ENCODE data around the gene TPPP2. TPM values are rescaled to one million over a fixed set of nuclear protein-coding genes. Genes with fewer than 3 reads are reported as not detected.
"Not testable (repeated sequence)": the region's sequence is repeated elsewhere in the genome, so short reads cannot be mapped to it uniquely, and the experiment has no call there.

TPPP2 gene
- total RNA-seq, 1 donor from 2014 or later: not detected

- H3K4me1 Mint-ChIP-seq (ENCODE audit: low read depth): no peaks in the 10 kb centered on the region
- H3K4me3 Mint-ChIP-seq (ENCODE audit: low read depth): no peak overlapping the region
- H3K9me3 Mint-ChIP-seq: no peaks in the 10 kb centered on the region
- no peak overlapping the region for H3K27ac Mint-ChIP-seq
- H3K27me3 Mint-ChIP-seq (ENCODE audit: low read depth): peaks cover 24% of the 10 kb centered on the region
- H3K36me3 Mint-ChIP-seq (ENCODE audit: low read depth): no peaks in the 10 kb centered on the region
- DNase-seq (ENCODE audit: low spot score): no peak
- intact Hi-C loops (cut with micrococcal nuclease): no loop called here
Measured at GRCh38 chr14:21033133-21033698, 3.2 kb downstream of the TPPP2 start.

DNA sequence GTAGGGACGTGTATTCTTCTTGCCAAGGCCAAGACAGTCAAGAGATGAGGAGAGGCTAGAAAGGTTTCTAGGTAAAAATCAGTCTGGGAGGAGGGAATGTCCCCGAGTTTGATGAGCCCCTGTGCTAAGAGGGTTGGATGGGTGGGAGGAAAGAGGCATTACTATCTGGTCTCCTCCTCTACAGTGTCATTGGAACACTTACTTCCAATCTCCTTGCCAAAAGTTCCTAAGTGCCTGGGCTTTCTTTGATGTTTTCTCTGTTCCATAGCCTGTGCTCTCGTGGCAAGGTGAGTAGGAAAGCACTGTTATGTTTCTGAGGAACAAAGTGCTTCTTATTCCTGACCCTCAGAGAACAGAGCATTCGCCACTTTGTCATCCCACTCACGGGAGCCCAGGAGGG is 4.7 kb downstream of the TPPP2 start, which contains the start of gene RNASE13:
Gene RNASE13 (minus strand): TSS at position 101 of the 400 bp plus-strand sequence. CDS start 519 bp downstream, outside the sequence.
- DNase-seq (ENCODE audit: low spot score): no peak
- Mint-ChIP-seq H3K4me1 (ENCODE audit: low read depth) (no peaks in the 10 kb centered on the region), H3K4me3 (ENCODE audit: low read depth) (no peak within 1 kb of the TSS), H3K27ac (no peak within 1 kb of the TSS), H3K9me3 (no peaks in the 10 kb centered on the region), H3K27me3 (ENCODE audit: low read depth) (peaks cover 24% of the 10 kb centered on the region), H3K36me3 (ENCODE audit: low read depth) (no peaks in the 10 kb centered on the region)
- intact Hi-C loops (cut with micrococcal nuclease): no loop called here

GRCh38 chr14:21036751-21037150 is 6.7 kb downstream of the TPPP2 start:
- Mint-ChIP-seq H3K27ac (no peak overlapping the region), H3K36me3 (ENCODE audit: low read depth) (no peaks in the 10 kb centered on the region), H3K4me3 (ENCODE audit: low read depth) (no peak overlapping the region), H3K9me3 (no peaks in the 10 kb centered on the region), H3K4me1 (ENCODE audit: low read depth) (no peaks in the 10 kb centered on the region), H3K27me3 (ENCODE audit: low read depth) (peaks cover 21% of the 10 kb centered on the region)
- no peak for DNase-seq (ENCODE audit: low spot score)
- intact Hi-C loops (cut with micrococcal nuclease): no loop called here

- no peak for DNase-seq (ENCODE audit: low spot score)
- Mint-ChIP-seq H3K9me3 (no peaks in the 10 kb centered on the region), H3K4me1 (ENCODE audit: low read depth) (no peaks in the 10 kb centered on the region), H3K27me3 (ENCODE audit: low read depth) (peaks cover 19% of the 10 kb centered on the region), H3K27ac (no peak overlapping the region), H3K36me3 (ENCODE audit: low read depth) (no peaks in the 10 kb centered on the region), H3K4me3 (ENCODE audit: low read depth) (no peak overlapping the region)
- intact Hi-C loops (cut with micrococcal nuclease): no loop called here
Measured at GRCh38 chr14:21037156-21037555, 7.1 kb downstream of the TPPP2 start.

- intact Hi-C loops (cut with micrococcal nuclease): no loop called here
- Mint-ChIP-seq H3K4me1 (ENCODE audit: low read depth) (no peaks in the 10 kb centered on the region), H3K4me3 (ENCODE audit: low read depth) (no peak overlapping the region), H3K36me3 (ENCODE audit: low read depth) (no peaks in the 10 kb centered on the region), H3K27ac (no peak overlapping the region), H3K9me3 (no peaks in the 10 kb centered on the region), H3K27me3 (ENCODE audit: low read depth) (peaks cover 16% of the 10 kb centered on the region)
- DNase-seq (ENCODE audit: low spot score): no peak
Measured at GRCh38 chr14:21038441-21039422, 8.7 kb downstream of the TPPP2 start.

GRCh38 chr14:21039585-21040369 is 9.8 kb downstream of the TPPP2 start:
- Mint-ChIP-seq H3K27me3 (ENCODE audit: low read depth) (peaks cover 20% of the 10 kb centered on the region), H3K36me3 (ENCODE audit: low read depth) (no peaks in the 10 kb centered on the region), H3K4me1 (ENCODE audit: low read depth) (peaks cover 2% of the 10 kb centered on the region), H3K27ac (no peak overlapping the region), H3K9me3 (no peaks in the 10 kb centered on the region), H3K4me3 (ENCODE audit: low read depth) (no peak overlapping the region)
- intact Hi-C loops (cut with micrococcal nuclease): loop anchor here (1.0 kb wide), 1 partner anchor 25 kb away; no protein-coding TSS in a partner anchor
- no peak for DNase-seq (ENCODE audit: low spot score)

DNA sequence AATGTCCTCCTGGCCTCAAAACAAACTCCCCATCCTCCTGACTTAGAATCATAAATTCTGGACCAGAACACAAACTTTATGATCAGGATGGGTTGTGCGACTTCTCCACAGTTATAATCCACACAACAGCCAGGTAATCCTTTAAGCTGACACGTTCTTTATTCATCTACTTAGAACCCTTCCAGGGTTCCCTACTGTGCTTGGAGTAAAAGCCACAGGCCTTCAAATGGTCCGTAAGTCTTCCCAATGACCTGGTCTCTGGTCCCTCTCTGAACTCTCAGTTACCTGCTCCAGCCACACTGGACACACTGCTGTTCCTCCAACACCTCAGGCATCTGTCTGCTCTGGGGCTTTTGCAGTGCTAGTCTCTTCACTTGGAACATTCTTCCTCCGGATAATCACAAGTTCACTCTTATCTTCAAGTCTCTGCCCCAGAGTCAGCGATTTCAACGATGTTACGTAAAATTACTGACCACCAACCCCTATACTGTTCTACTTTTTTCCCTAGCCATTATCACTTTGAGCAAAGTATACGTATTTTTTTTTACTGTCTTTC is 10.4 kb downstream of the TPPP2 start:
- H3K27me3 Mint-ChIP-seq (ENCODE audit: low read depth): peaks cover 27% of the 10 kb centered on the region
- no peak overlapping the region for H3K27ac Mint-ChIP-seq
- no peak overlapping the region for H3K4me3 Mint-ChIP-seq (ENCODE audit: low read depth)
- H3K9me3 Mint-ChIP-seq: no peaks in the 10 kb centered on the region
- peaks cover 2% of the 10 kb centered on the region for H3K4me1 Mint-ChIP-seq (ENCODE audit: low read depth)
- intact Hi-C loops (cut with micrococcal nuclease): loop anchor here (1.0 kb wide), 1 partner anchor 26 kb away; no protein-coding TSS in a partner anchor
- no peak for DNase-seq (ENCODE audit: low spot score)
- no peaks in the 10 kb centered on the region for H3K36me3 Mint-ChIP-seq (ENCODE audit: low read depth)

GRCh38 chr14:21040941-21041340 is 10.9 kb downstream of the TPPP2 start:
- not testable (repeated sequence) for H3K36me3 Mint-ChIP-seq (ENCODE audit: low read depth); H3K9me3 Mint-ChIP-seq; H3K27ac Mint-ChIP-seq; H3K4me1 Mint-ChIP-seq (ENCODE audit: low read depth); DNase-seq (ENCODE audit: low spot score); H3K4me3 Mint-ChIP-seq (ENCODE audit: low read depth)
- intact Hi-C loops (cut with micrococcal nuclease): loop anchor here (1.0 kb wide), 1 partner anchor 27 kb away; no protein-coding TSS in a partner anchor
- H3K27me3 Mint-ChIP-seq (ENCODE audit: low read depth): peaks cover 30% of the 10 kb centered on the region

DNA sequence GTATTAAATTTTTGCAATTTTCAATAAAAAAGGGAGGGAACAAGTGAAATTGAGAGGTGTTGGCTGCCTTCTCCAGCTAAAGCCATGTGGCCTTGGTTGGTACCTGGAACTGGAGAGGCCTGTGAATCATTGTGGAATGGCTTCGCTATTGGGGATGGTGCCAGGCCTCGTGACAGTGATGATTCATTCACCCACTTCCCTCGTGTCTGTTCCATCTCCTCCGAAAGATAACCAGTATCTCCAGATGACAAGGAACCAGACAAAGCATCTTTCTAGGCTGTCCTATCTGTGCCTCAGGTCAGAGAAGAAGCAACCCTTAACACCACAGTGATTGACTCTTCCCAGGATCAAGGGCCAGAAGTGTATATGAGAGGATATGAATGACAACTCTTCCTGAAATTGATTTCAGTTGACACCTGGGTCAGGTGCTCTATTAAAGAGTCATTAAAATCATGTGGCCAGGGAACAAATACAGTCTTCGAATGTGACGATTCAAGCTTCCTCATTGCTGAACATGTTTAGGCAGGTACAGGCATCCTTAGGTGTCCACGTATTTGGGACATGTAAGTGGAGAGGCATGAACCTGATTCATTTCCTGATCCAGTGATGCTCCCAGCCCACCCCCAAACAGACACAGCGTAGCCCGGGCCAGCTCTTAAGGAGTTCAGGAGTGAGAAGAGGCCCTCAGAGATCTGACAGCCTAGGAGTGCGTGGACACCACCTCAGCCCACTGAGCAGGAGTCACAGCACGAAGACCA is 11.8 kb downstream of the TPPP2 start, which contains the start of gene RNASE7:
Gene RNASE7 (plus strand): TSS at position 687 of the 758 bp plus-strand sequence. CDS start 631 bp downstream, outside the sequence.
- DNase-seq (ENCODE audit: low spot score): no peak
- H3K27ac Mint-ChIP-seq: no peak within 1 kb of the TSS
- H3K4me1 Mint-ChIP-seq (ENCODE audit: low read depth): peaks cover 2% of the 10 kb centered on the region
- intact Hi-C loops (cut with micrococcal nuclease): no loop called here
- peaks cover 28% of the 10 kb centered on the region for H3K27me3 Mint-ChIP-seq (ENCODE audit: low read depth)
- no peak within 1 kb of the TSS for H3K4me3 Mint-ChIP-seq (ENCODE audit: low read depth)
- H3K36me3 Mint-ChIP-seq (ENCODE audit: low read depth): no peaks in the 10 kb centered on the region
- H3K9me3 Mint-ChIP-seq: no peaks in the 10 kb centered on the region

- intact Hi-C loops (cut with micrococcal nuclease): no loop called here
- Mint-ChIP-seq H3K4me3 (ENCODE audit: low read depth) (no peak overlapping the region), H3K9me3 (no peaks in the 10 kb centered on the region), H3K27me3 (ENCODE audit: low read depth) (peaks cover 23% of the 10 kb centered on the region), H3K4me1 (ENCODE audit: low read depth) (peaks cover 2% of the 10 kb centered on the region), H3K36me3 (ENCODE audit: low read depth) (no peaks in the 10 kb centered on the region), H3K27ac (no peak overlapping the region)
- no peak for DNase-seq (ENCODE audit: low spot score)
Measured at GRCh38 chr14:21042918-21043317, 12.9 kb downstream of the TPPP2 start.

- Mint-ChIP-seq H3K4me1 (ENCODE audit: low read depth) (peaks cover 2% of the 10 kb centered on the region), H3K9me3 (no peaks in the 10 kb centered on the region), H3K4me3 (ENCODE audit: low read depth) (no peak overlapping the region), H3K27me3 (ENCODE audit: low read depth) (peaks cover 22% of the 10 kb centered on the region), H3K36me3 (ENCODE audit: low read depth) (no peaks in the 10 kb centered on the region), H3K27ac (no peak overlapping the region)
- no peak for DNase-seq (ENCODE audit: low spot score)
- intact Hi-C loops (cut with micrococcal nuclease): no loop called here
Measured at GRCh38 chr14:21043387-21043973, 13.5 kb downstream of the TPPP2 start.

All from activated T-helper 2 cell treated with anti-CD3 and anti-CD28 coated beads, Interferon-gamma antibody, Interleukin-2, Interleukin-4, amounts not matched to agents 10 μg/mL and 5 μg/mL and 100 μg/mL, durations not matched to agents 14 hours and 24 hours and 36 hours (primary cell).